D721Med (cell line): ENCODE results near the gene GOLGA6L10.
"Not testable (repeated sequence)": the region's sequence is repeated elsewhere in the genome, so short reads cannot be mapped to it uniquely, and the experiment has no call there.

ENCODE experiments used
- DNase-seq: peaks from one replicate; pipeline ENCODE4 v3.0.0; 2011; ENCODE audit warnings: low spot score; ENCODE audit not compliant: insufficient read length
- FAIRE-seq: peaks from 2 replicates; lab custom pipeline; 2011; peaks lifted over from hg19 to GRCh38; lab: Jason Lieb, UNC

Gene GOLGA6L10

GRCh38 chr15:82333603-82334553, 15.4 kb downstream of the GOLGA6L10 start:
- FAIRE-seq, DNase-seq: not testable (repeated sequence)

DNA sequence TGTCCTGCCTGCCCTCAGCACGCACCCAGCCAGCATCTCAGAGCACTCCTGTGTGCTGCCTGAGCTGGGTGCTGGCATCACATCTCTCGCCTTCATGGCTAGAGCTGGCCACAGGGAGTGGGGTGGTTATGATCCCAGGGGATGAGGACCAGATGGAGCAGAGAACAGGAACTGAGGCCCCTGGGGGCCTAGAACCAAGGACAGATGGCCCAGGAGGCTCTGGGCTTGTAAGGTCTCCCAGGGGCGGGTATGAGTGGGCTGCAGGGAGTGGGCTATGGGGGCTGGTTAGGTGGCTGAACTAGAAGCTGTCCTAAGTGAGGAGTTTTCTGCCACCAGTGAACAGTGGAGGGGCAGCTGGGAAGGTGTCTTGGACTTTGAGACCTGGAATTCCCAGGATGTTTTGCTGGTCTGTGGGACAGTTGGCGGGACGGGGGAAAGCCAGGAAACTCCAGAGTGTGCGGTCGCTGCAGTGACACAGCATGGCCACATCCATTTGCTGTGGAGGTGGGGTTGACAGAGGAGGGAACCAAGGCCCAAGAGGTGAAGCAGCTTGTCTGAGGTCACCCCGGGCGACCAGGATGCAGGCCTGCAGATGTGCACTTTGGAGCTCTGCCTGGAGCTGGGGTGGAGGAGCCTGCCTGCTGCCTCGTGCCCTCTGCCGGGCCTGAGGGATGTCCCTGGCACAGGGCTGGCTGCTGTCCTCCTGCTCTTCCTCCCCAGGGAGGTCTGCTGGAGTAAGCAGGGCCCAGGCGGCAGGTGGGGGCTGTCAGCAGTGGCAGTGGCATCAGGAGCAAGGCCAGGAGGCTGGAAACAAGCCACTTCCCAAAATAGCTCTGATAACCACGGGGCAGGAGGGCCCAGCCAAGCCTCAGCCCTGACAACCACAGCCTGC, 16.3 kb downstream of the GOLGA6L10 start:
- FAIRE-seq, result not testable (repeated sequence)

GRCh38 chr15:82331576-82332304, 17.5 kb downstream of the GOLGA6L10 start:
- not testable (repeated sequence) for DNase-seq, FAIRE-seq

More for the DNA sequence above, 16.3 kb downstream of the GOLGA6L10 start:
- DNase-seq, result not testable (repeated sequence)

DNA sequence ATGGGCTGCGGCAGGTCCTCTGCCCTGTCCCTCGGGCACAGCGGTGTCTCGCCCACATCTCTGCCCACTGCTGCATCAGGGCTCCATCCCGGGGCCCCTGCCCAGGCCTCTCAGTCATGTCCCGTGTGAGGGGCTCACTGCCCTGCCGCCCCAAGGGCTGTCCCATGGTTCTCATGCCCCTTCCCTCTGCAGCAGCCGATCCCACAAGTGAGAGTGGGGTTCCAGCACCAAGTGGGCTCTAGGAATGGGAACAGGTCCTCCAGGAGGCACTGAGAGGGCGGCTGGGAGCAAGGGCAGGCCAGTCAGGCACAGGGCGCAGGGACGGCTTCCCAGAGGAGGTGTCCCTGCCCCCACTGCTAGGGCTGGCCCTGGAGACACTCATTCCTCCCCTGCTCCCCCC, 18.4 kb downstream of the GOLGA6L10 start:
- not testable (repeated sequence) for DNase-seq, FAIRE-seq

DNA sequence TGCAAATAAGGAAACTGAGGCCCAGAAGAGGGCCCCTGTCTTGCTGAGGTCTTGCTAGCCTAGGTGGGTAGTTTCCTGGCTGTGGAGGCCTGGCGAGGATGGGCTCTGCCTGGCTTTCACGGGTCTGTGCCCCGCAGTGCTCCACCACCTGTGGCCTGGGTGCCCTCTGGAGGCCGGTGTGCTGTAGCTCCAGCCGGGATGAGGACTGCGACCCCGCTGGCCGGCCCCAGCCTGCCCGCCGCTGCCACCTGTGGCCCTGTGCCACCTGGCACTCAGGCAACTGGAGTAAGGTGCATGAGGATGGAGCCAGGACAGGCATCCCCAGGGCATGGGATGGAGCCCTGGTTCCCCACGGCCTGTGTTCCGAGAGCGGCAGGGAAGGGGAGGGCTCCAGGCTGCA, 20.2 kb downstream of the GOLGA6L10 start:
- DNase-seq, FAIRE-seq: not testable (repeated sequence)

- FAIRE-seq, DNase-seq: not testable (repeated sequence)
Observed at GRCh38 chr15:82327372-82327771, 21.9 kb downstream of the GOLGA6L10 start.

GRCh38 chr15:82326896-82327295, 22.4 kb downstream of the GOLGA6L10 start:
- FAIRE-seq, DNase-seq: not testable (repeated sequence)

DNA sequence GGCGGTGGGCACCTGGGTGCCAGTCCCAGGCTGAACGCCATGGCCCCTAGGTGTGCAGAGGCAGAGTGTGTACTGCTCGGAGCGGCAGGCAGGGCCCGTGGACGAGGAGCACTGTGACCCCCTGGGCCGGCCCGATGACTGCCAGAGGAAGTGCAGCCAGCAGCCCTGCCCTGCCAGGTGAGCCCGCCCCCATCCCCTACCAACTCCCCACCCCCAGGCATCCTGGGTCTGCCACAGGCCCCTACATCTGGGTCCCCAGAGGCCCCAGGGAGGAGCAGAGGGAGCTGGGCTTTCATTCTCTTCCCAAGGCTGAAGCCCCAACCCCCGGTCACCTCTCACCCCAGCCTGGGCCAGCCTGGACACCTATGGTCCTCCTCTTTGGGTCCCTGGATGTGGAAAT, 23.6 kb downstream of the GOLGA6L10 start:
- FAIRE-seq, DNase-seq: not testable (repeated sequence)

- not testable (repeated sequence) for FAIRE-seq
Observed at GRCh38 chr15:82324831-82325230, 24.4 kb downstream of the GOLGA6L10 start.

GRCh38 chr15:82322488-82322887, 26.8 kb downstream of the GOLGA6L10 start:
- not testable (repeated sequence) for DNase-seq, FAIRE-seq

More at GRCh38 chr15:82324831-82325230, 24.4 kb downstream of the GOLGA6L10 start:
- not testable (repeated sequence) for DNase-seq

DNA sequence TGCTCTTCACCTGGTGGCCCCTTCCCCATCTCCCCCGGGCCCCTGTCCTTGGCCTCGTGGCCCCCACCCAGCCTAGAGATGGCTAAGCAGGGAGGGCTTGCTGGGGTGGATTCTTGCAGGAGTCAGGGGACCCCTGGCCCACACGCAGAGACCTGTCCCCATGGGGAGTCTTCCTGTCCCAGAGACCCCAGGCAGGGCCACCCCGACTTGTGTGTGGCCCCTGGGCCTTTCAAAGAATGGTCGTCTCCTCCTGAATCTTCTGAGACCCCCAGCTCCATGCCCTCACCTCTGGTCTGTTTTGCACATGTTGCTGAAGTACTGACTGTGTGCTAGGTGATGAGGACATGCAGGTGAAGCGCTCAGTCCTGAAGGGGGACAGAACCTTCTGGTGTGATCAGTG, 28.4 kb downstream of the GOLGA6L10 start:
- not testable (repeated sequence) for DNase-seq, FAIRE-seq

DNA sequence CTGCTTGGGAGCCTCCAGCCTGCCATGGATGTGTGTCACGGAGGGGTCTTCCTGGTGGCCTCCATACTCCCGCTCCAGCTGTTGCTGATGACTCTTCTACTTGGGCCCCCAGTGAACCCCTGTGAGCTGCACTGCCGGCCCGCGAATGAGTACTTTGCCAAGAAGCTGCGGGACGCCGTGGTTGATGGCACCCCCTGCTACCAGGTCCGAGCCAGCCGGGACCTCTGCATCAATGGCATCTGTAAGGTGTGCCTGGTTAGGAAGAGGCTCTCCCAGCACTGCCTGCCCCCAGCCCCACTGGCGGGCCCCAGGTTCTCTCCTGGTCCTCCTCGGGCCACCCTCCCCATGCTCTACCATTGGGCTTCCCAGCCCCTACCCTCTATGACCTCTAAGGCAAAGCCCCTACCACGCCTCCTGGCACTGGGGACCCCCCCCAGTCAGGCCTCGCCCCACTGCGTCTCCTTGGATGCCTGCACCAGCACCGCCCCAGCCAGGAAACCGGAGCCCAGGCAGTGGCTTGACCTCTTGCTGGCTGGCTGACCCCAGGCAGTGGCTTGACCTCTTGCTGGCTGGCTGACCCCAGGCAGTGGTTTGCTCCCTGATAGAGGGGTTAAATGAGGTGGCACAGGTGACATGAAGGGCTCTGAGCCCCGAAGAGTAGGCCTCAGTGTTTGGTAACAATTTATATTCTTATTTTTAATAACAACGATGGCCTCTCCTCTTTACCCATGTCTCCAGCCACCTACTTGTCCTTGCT, 29.6 kb downstream of the GOLGA6L10 start:
- not testable (repeated sequence) for DNase-seq, FAIRE-seq

DNA sequence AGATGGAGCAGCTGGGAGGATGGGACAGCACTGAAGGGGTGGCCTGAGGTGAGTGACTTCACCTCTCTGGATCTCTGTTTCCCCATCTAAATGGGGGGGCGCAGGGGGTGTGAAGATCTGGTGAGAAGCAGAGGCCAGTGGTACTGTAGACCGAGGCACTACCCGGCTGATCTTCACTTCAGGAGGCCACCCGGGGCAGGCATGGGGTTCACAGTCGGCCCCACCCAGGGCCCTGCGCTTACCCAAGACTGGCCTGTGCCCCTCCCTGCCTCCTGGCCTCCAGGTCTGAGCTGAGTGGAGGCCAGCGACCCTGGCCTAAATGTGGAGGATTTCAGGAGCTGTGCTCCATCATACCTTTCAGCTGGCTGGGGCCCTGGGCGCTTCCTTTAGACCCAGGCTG, 31.0 kb downstream of the GOLGA6L10 start:
- not testable (repeated sequence) for FAIRE-seq, DNase-seq

GRCh38 chr15:82317516-82317915, 31.8 kb downstream of the GOLGA6L10 start:
- FAIRE-seq, DNase-seq: not testable (repeated sequence)
